ENCODE data around the gene AK9. TPM values are rescaled to one million over a fixed set of nuclear protein-coding genes. Genes with fewer than 3 reads are reported as not detected.

AK9 gene
- total and polyA plus RNA-seq, 9 of the 15 experiments (the other 6 are each of a cell fraction or from before 2014, with no cell fraction given): 0.59 to 1.9 (median 1.2) TPM

GRCh38 chr6:109606359-109606758 is 84.6 kb downstream of the AK9 start:
- no peak for FAIRE-seq
- no TSS peak for BruUV-seq (replicated peaks)

More at GRCh38 chr6:109606359-109606758, 84.6 kb downstream of the AK9 start:
- Histone ChIP-seq H4K20me1 (replicated peaks; ENCODE audit: control insufficient read depth, insufficient read depth, low read length) (no peaks in the 10 kb centered on the region), H3K9me1 (ENCODE audit: control insufficient read depth, insufficient read depth, low read length) (no peaks in the 10 kb centered on the region), H3K36me3 (ENCODE audit: control insufficient read depth, insufficient read depth, low read length) (no peaks in the 10 kb centered on the region), H3K27me3 (ENCODE audit: control insufficient read depth in 2 of 2, insufficient read depth in 2 of 2, low read length in 2 of 2) (peaks cover 0 to 3% of the 10 kb centered on the region in 2 experiments; a peak in 1 of 5 replicates), H2AFZ (ENCODE audit: low read depth, low read length) (no peak overlapping the region), H3K4me2 (ENCODE audit: insufficient read depth, low read length) (no peak overlapping the region), H3K4me1 (replicated peaks in 1 of 2; ENCODE audit: control insufficient read depth in 2 of 2, insufficient read depth in 2 of 2, low read length in 2 of 2) (no peaks in the 10 kb centered on the region), H3K9ac (ENCODE audit: insufficient read depth in 1 of 2, low read depth in 2 of 2, low read length in 2 of 2) (no peak overlapping the region), H3K79me2 (ENCODE audit: control insufficient read depth, insufficient read depth, low read length) (no peaks in the 10 kb centered on the region), H3K4me3 (no peak overlapping the region), H3K9me3 (replicated peaks; ENCODE audit: control insufficient read depth, insufficient read depth, low read depth, low read length) (no peaks in the 10 kb centered on the region), H3K27ac (ENCODE audit: extremely low read depth, low read depth, low read length) (no peak overlapping the region)
- CTCF ChIA-PET (ENCODE audit: low intra/inter-chr PET ratio): no interaction called here
- in situ Hi-C loops (cut with MboI) (no loop called here), intact Hi-C loops (cut with micrococcal nuclease) (no loop called here)
- 0% methylated on average over 2 of the region's 2 CpGs for WGBS (ENCODE audit: insufficient coverage, low coverage, missing lambda C conversion rate)
- no peak for ATAC-seq
- no peak for DNase-seq (ENCODE audit: extremely low read depth in 1 of 4, low spot score in 3 of 4)
- POLR2A ChIA-PET: no interaction called here
- TF ChIP-seq MTA1 (IDR thresholded peaks at IDR 0.05; ENCODE audit: borderline replicate concordance): no peak
- no peak for TF ChIP-seq MAFG (tag; conservative IDR thresholded peaks at IDR 0.05)
- no peak for TF ChIP-seq JUNB (CRISPR knock-in tag; conservative IDR thresholded peaks at IDR 0.05)
- no peak for TF ChIP-seq RFX7 (CRISPR knock-in tag; IDR thresholded peaks at IDR 0.05)
- TF ChIP-seq ZNF512 (tag; IDR thresholded peaks at IDR 0.05): no peak

Data from K562 (cell line).